GM21390 (cell line): Measurements from ENCODE around the gene BRD7.

Source experiments
- ATAC-seq: cut with Tn5 transposase; IDR thresholded peaks from one replicate; pipeline ENCODE4 v1.9.1; 2021; ENCODE audit not compliant: unreplicated experiment

Gene BRD7

GRCh38 chr16:50368410-50369132, at the start of gene BRD7:
TSS of gene BRD7 (minus strand) at chr16:50368988. CDS start at chr16:50368774, 214 bp downstream.
- peak; percentile 67 for ATAC-seq

- no peak for ATAC-seq
These were observed 47.6 kb upstream of the BRD7 start for GRCh38 chr16:50416388-50416787.

GRCh38 chr16:50414152-50414551, 45.4 kb upstream of the BRD7 start:
- ATAC-seq, result no peak

GRCh38 chr16:50411034-50411433, 42.2 kb upstream of the BRD7 start:
- no peak for ATAC-seq

GRCh38 chr16:50408001-50408561, 39.3 kb upstream of the BRD7 start:
- ATAC-seq, result no peak

- ATAC-seq, result no peak
These were observed 38.6 kb upstream of the BRD7 start for GRCh38 chr16:50407351-50407750.

- ATAC-seq, result no peak
These were observed 34.7 kb upstream of the BRD7 start for GRCh38 chr16:50403491-50403890.

GRCh38 chr16:50402298-50402895, 33.6 kb upstream of the BRD7 start:
- no peak for ATAC-seq

- no peak for ATAC-seq
These were observed 32.6 kb upstream of the BRD7 start for GRCh38 chr16:50401355-50401754.

GRCh38 chr16:50400967-50401348, 32.2 kb upstream of the BRD7 start:
- no peak for ATAC-seq

GRCh38 chr16:50400312-50400966, 31.7 kb upstream of the BRD7 start:
- ATAC-seq, result no peak

- no peak for ATAC-seq
These were observed 30.6 kb upstream of the BRD7 start for GRCh38 chr16:50399411-50399810.

GRCh38 chr16:50398336-50398735, 29.5 kb upstream of the BRD7 start:
- no peak for ATAC-seq

- no peak for ATAC-seq
These were observed 28.2 kb upstream of the BRD7 start for GRCh38 chr16:50396761-50397535.

- ATAC-seq, result no peak
These were observed 27.2 kb upstream of the BRD7 start for GRCh38 chr16:50395763-50396710.

GRCh38 chr16:50393858-50394802, 25.3 kb upstream of the BRD7 start:
- ATAC-seq, result no peak

GRCh38 chr16:50393416-50393815, 24.6 kb upstream of the BRD7 start:
- ATAC-seq, result no peak

GRCh38 chr16:50390914-50391716, 22.3 kb upstream of the BRD7 start:
- no peak for ATAC-seq
